ENCODE data around the gene GPRIN3.

- no peak for TF ChIP-seq EZH2 (IDR thresholded peaks at IDR 0.05; ENCODE audit: borderline replicate concordance, control insufficient read depth, low read depth, low read length)
- no peak for TF ChIP-seq CHD4 (IDR thresholded peaks at IDR 0.05)
- no peak for TF ChIP-seq ZSCAN29 (IDR thresholded peaks at IDR 0.05)
Observed at GRCh38 chr4:89324671-89325070, 17.1 kb upstream of the GPRIN3 start.
